Vagina (tissue), 2 donors: ENCODE results near the gene KRTAP20-3.

Experiments
- POLR2A ChIP-seq, 2 donors: fragments of 450-650 bp; IDR thresholded peaks; one replicate each; pipeline ENCODE4 v1.6.1; 2017; ENCODE audit warnings: antibody characterized with exemption in 2 of 2, mild to moderate bottlenecking in 2 of 2, moderate library complexity in 2 of 2
- TF ChIP-seq, protein P1 (sequence below), 3 experiments: fragments of 450-650 bp in 2 of 3; fragments of 200-600 bp in 1 of 3; sonication (generic) in 1 of 3; IDR thresholded peaks; one replicate each; pipeline ENCODE4 v1.5.1; 2017 to 2019; ENCODE audit warnings: antibody characterized with exemption in 3 of 3, mild to moderate bottlenecking in 2 of 3, moderate library complexity in 2 of 3

DNA sequence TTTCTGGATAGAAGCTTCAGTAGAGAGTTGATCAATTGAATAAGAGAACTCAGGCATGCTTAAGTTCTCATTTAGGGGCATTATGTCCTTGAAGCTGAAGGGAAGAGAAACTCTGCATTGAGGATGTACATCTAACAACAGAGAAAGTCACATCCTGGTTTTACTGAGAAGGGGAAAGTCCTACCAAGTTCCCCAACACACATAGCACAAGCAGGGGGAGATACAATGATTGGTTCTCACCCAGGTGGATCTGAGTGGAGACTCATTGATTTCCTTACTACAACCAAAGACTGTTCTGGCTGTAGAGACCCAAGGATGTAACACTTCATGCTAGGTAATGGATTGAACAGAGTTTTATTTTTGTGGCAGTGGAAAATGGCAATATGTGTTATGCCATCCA lies 27.5 kb upstream of the KRTAP20-3 start:
- no peak for TF ChIP-seq POLR2A (IDR thresholded peaks at IDR 0.05)
- TF ChIP-seq, protein P1, sequence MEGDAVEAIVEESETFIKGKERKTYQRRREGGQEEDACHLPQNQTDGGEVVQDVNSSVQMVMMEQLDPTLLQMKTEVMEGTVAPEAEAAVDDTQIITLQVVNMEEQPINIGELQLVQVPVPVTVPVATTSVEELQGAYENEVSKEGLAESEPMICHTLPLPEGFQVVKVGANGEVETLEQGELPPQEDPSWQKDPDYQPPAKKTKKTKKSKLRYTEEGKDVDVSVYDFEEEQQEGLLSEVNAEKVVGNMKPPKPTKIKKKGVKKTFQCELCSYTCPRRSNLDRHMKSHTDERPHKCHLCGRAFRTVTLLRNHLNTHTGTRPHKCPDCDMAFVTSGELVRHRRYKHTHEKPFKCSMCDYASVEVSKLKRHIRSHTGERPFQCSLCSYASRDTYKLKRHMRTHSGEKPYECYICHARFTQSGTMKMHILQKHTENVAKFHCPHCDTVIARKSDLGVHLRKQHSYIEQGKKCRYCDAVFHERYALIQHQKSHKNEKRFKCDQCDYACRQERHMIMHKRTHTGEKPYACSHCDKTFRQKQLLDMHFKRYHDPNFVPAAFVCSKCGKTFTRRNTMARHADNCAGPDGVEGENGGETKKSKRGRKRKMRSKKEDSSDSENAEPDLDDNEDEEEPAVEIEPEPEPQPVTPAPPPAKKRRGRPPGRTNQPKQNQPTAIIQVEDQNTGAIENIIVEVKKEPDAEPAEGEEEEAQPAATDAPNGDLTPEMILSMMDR (IDR thresholded peaks at IDR 0.05) = no peak
